PC-3 (cell line): Measurements from ENCODE around the gene PORCN. TPM values are rescaled to one million over a fixed set of nuclear protein-coding genes. Genes with fewer than 3 reads are reported as not detected.

Experiments used
- ATAC-seq: fragments of 200-7000 bp; cut with Tn5 transposase; 2 replicates; pipeline ENCODE4 v1.9.1; 2020; ENCODE audit warnings: mild to moderate bottlenecking, moderate library complexity
- BruUV-seq: library from RNA; stranded (reverse); fragments of 400-500 nt; replicated peaks from 2 replicates; lab custom pipeline; 2021; lab: Mats Ljungman, UMichigan
- CTCF ChIA-PET: fragments of 300-600 bp; sonication (Branson Sonifier 250); formaldehyde crosslinking; loops from one replicate; lab custom pipeline; 2022; ENCODE audit warnings: antibody characterized with exemption; lab: Charles Lee
- POLR2A ChIA-PET: fragments of 300-600 bp; sonication (Branson Sonifier 250); formaldehyde crosslinking; loops from one replicate; lab custom pipeline; 2022; ENCODE audit warnings: antibody characterized with exemption; ENCODE audit not compliant: unreplicated experiment; lab: Charles Lee
- DNase-seq: peaks from one replicate; pipeline ENCODE4 v3.0.0-alpha.2; 2015
- H2AFZ ChIP-seq: fragments of 300-600 bp; sonication (generic); 2 replicates; pipeline ENCODE4 v1.6.0; 2016; ENCODE audit warnings: antibody characterized with exemption, low read length
- H3F3A ChIP-seq: fragments of 300-600 bp; sonication (generic); one replicate; pipeline ENCODE4 v1.6.0; 2017; ENCODE audit warnings: antibody characterized with exemption, low read length, control low read depth, mild to moderate bottlenecking; ENCODE audit not compliant: unreplicated experiment
- H3K27ac ChIP-seq: fragments of 300-600 bp; sonication (generic); 2 replicates; pipeline ENCODE4 v1.5.1; 2016; ENCODE audit warnings: mild to moderate bottlenecking, low read length
- H3K27me3 ChIP-seq: fragments of 300-600 bp; sonication (generic); 2 replicates; pipeline ENCODE4 v1.6.1; 2016; ENCODE audit warnings: low read length, mixed read lengths
- H3K36me3 ChIP-seq: fragments of 300-600 bp; sonication (generic); 2 replicates; pipeline ENCODE4 v1.6.1; 2016; ENCODE audit warnings: low read depth, mixed run types, low read length, mixed read lengths
- H3K4me1 ChIP-seq: fragments of 300-600 bp; sonication (generic); 2 replicates; pipeline ENCODE4 v1.5.1; 2016; ENCODE audit warnings: low read length; ENCODE audit not compliant: insufficient read depth
- H3K4me2 ChIP-seq: fragments of 300-600 bp; sonication (generic); 2 replicates; pipeline ENCODE4 v1.6.0; 2016; ENCODE audit warnings: low read length
- H3K4me3 ChIP-seq: fragments of 300-600 bp; sonication (generic); 2 replicates; pipeline ENCODE4 v1.5.1; 2016; ENCODE audit warnings: mild to moderate bottlenecking, low read length, mixed read lengths
- H3K79me2 ChIP-seq: fragments of 300-600 bp; sonication (generic); 2 replicates; pipeline ENCODE4 v1.6.1; 2017; ENCODE audit warnings: low read length, mixed read lengths
- H3K9ac ChIP-seq: fragments of 300-600 bp; sonication (generic); 2 replicates; pipeline ENCODE4 v1.6.0; 2016; ENCODE audit warnings: mild to moderate bottlenecking, low read length
- H3K9me2 ChIP-seq: fragments of 300-600 bp; sonication (generic); replicated peaks from 2 replicates; pipeline ENCODE4 v1.6.1; 2016; ENCODE audit warnings: mixed run types, low read length, mixed read lengths
- H3K9me3 ChIP-seq: fragments of 300-600 bp; sonication (generic); 2 replicates; pipeline ENCODE4 v1.6.1; 2016; ENCODE audit warnings: low read length, mixed read lengths
- H4K20me1 ChIP-seq: fragments of 300-600 bp; sonication (generic); 2 replicates; pipeline ENCODE4 v1.6.1; 2016; ENCODE audit warnings: low read length, mixed read lengths
- EZH2 ChIP-seq: fragments of 300-600 bp; sonication (generic); IDR thresholded peaks from one replicate; pipeline ENCODE4 v1.6.1; 2017; ENCODE audit warnings: antibody characterized with exemption, mild to moderate bottlenecking, low read length; ENCODE audit not compliant: unreplicated experiment
- EZH2phosphoT487 ChIP-seq: fragments of 300-600 bp; sonication (generic); IDR thresholded peaks from 2 replicates; pipeline ENCODE4 v1.6.1; 2018; ENCODE audit warnings: mild to moderate bottlenecking, antibody characterized with exemption, low read length, borderline replicate concordance
- intact Hi-C: fragments of 100-400 bp; cut with micrococcal nuclease; formaldehyde crosslinking; loops from 2 replicates; pipeline ENCODE4 v1.9.0; 2023
- total RNA-seq: library from RNA; depleted of rRNA; stranded (reverse); fragments of >200 nt; gene quantifications from 2 replicates; pipeline ENCODE4 v1.2.3, GENCODE V29; 2014
- TF ChIP-seq, protein P1 (sequence below): fragments of 300-600 bp; sonication (generic); conservative IDR thresholded peaks from 2 replicates; pipeline ENCODE4 v1.5.1; 2017; ENCODE audit warnings: antibody characterized with exemption, low read depth, mild to moderate bottlenecking, low read length

Gene PORCN
- total RNA-seq, 1 experiment from 2014 or later = 38.9 TPM

- BruUV-seq = no TSS peak
- POLR2A ChIA-PET = no interaction called here
Observed at GRCh38 chrX:48460031-48460430, 48.8 kb upstream of the PORCN start.

DNA sequence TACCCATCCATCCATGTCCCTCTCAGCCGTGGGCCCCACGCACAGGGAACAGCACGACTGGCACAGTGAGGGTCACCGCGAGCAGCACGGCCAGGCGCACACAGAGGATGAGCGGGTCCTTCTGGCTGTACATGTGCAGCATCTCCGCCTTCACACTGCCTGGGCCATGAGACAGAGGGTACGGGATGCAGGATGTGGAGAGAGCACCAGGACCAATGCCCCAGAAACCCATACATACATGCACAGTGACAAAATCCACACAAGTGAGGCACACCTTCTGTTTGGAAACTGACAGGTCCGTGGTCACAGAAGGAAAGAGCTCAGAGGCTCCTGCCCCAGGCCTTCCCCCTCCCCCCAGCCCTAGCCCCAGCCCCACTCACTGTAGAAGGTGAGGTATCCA is 48.2 kb upstream of the PORCN start:
- Histone ChIP-seq H3K27me3 (no peaks in the 10 kb centered on the region), H3K9ac (no peak overlapping the region), H3K36me3 (no peaks in the 10 kb centered on the region), H3K4me1 (peaks cover 15% of the 10 kb centered on the region), H3K9me3 (no peaks in the 10 kb centered on the region), H2AFZ (no peak overlapping the region), H3K4me2 (no peak overlapping the region), H3K79me2 (no peaks in the 10 kb centered on the region), H3K27ac (no peak overlapping the region), H3K9me2 (no peaks in the 10 kb centered on the region), H3F3A (no peaks in the 10 kb centered on the region), H3K4me3 (no peak overlapping the region), H4K20me1 (no peaks in the 10 kb centered on the region)
- BruUV-seq = no TSS peak
- ChIA-PET POLR2A (no interaction called here), CTCF (no interaction called here)
- no peak for DNase-seq
- TF ChIP-seq EZH2phosphoT487 = no peak
- TF ChIP-seq EZH2 = no peak
- TF ChIP-seq, protein P1, sequence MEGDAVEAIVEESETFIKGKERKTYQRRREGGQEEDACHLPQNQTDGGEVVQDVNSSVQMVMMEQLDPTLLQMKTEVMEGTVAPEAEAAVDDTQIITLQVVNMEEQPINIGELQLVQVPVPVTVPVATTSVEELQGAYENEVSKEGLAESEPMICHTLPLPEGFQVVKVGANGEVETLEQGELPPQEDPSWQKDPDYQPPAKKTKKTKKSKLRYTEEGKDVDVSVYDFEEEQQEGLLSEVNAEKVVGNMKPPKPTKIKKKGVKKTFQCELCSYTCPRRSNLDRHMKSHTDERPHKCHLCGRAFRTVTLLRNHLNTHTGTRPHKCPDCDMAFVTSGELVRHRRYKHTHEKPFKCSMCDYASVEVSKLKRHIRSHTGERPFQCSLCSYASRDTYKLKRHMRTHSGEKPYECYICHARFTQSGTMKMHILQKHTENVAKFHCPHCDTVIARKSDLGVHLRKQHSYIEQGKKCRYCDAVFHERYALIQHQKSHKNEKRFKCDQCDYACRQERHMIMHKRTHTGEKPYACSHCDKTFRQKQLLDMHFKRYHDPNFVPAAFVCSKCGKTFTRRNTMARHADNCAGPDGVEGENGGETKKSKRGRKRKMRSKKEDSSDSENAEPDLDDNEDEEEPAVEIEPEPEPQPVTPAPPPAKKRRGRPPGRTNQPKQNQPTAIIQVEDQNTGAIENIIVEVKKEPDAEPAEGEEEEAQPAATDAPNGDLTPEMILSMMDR = no peak
- intact Hi-C loops = no loop called here
- ATAC-seq = no peak

More at GRCh38 chrX:48460031-48460430, 48.8 kb upstream of the PORCN start:
- Histone ChIP-seq H3K9ac (no peak overlapping the region), H3K4me2 (no peak overlapping the region), H3K79me2 (no peaks in the 10 kb centered on the region), H3K9me3 (no peaks in the 10 kb centered on the region), H3K4me3 (no peak overlapping the region), H3K27ac (no peak overlapping the region), H3F3A (no peaks in the 10 kb centered on the region), H3K9me2 (no peaks in the 10 kb centered on the region), H3K36me3 (no peaks in the 10 kb centered on the region), H4K20me1 (no peaks in the 10 kb centered on the region), H3K27me3 (no peaks in the 10 kb centered on the region), H3K4me1 (peaks cover 9% of the 10 kb centered on the region), H2AFZ (no peak overlapping the region)
- ATAC-seq (no peak), DNase-seq (no peak)
- TF ChIP-seq EZH2phosphoT487 = no peak
- TF ChIP-seq, protein P1 = no peak
- TF ChIP-seq EZH2 = no peak
- intact Hi-C loops = no loop called here
- CTCF ChIA-PET = no interaction called here

DNA sequence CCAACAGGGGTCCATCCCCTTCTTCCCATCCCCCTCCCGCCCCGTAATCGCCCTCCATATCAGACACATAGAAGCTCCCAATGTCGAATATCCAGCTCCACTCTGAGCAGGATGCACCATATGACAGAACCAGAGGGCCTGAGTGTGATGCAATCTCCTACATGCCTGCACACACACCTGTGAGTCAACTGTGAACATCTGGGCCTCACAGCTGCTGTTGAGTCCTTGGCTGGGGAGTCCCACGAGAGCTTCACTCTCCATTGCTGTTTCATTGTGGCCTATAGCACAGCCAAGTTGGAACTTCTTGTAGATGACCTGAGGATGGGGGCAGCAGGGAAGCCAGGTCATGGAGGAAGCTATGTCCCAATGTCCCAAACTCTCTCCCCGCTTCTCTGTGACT is 47.0 kb upstream of the PORCN start:
- H3K9me2 ChIP-seq = no peaks in the 10 kb centered on the region
- no peak for ATAC-seq
- H3K79me2 ChIP-seq = no peaks in the 10 kb centered on the region
- BruUV-seq = no TSS peak
- no peaks in the 10 kb centered on the region for H3K36me3 ChIP-seq
- no peak overlapping the region for H3K27ac ChIP-seq
- H3K4me2 ChIP-seq = no peak overlapping the region
- no peak for DNase-seq
- H3K9ac ChIP-seq = no peak overlapping the region
- TF ChIP-seq EZH2phosphoT487 (no peak), EZH2 (no peak)
- TF ChIP-seq, protein P1 = no peak
- no peaks in the 10 kb centered on the region for H3K27me3 ChIP-seq
- intact Hi-C loops = no loop called here
- H4K20me1 ChIP-seq = no peaks in the 10 kb centered on the region
- ChIA-PET POLR2A (no interaction called here), CTCF (no interaction called here)
- no peak overlapping the region for H2AFZ ChIP-seq
- no peak overlapping the region for H3K4me3 ChIP-seq
- H3F3A ChIP-seq = no peaks in the 10 kb centered on the region
- no peaks in the 10 kb centered on the region for H3K9me3 ChIP-seq
- peaks cover 17% of the 10 kb centered on the region for H3K4me1 ChIP-seq
